ENCODE results near the gene EVPL.
"Not testable (repeated sequence)": the region's sequence is repeated elsewhere in the genome, so short reads cannot be mapped to it uniquely, and the experiment has no call there.

Gene EVPL

DNA sequence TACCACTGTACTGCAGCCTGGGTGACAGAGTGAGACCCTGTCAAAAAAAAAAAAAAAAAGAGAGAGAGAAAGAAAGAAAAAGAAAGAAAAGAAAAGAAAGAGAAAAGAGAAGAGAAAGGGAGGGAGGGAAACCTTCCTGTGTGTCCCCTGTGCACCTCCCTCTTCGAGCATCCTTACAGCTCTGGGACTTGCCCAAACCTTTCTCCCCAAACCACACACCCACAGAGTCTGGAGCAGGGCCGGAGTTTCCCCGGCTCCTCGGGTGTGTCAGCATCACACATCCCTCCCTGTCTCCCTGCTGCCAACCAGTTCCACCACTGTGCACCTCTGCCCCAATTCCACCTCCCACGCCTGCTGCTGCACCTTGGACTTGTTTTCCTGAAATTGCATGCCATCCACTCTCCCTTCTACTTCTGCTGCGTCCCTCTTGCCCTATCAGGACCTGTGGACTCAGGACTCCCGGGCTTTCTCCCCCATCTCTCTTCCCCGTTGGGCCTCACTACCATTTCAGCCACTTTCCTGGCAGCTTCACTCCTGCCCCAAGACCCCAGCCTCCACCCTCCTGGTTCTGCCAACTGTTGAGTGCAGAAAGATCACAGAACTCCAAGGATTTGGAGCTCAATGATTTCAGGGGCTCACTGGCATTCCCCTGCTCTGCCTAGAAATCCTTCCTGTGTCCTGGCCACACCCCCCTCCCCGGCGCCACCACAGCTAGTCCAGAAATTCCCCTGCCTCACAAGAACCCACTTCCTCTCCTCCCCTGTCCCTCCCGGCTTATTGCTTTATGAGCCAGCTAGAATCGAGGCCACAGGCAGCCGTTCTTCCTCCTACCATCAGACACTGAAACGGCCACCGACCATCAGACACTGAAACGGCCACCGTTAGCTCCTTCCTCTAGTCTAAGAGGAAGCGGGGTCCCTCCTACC lies 30.2 kb downstream of the EVPL start:
- DNase-seq = no peak

DNA sequence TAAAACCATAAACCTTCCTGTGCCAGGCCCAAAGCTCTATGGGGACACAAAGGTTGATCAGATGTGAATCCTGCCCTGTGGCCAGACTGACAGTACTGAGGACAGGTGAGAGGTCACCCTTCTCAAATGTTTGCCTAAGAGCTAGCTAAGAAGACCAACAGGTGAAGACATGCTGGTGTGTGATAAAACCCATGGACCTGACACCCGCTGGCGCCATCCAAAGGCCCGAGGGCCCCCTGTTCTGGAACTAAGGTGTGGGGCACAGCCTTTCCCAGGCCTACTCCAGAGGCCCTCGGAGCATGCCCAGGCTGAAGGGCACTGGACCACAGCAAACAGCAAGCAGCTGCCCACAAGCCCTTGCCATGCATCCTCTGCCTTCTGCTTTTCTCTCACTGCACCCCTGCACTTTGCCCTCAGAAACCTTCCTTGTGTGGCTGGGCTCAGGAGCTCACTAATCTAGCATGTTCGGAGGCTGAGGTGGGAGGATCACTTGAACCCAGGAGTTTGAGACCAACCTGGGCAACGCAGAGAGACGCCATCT lies 31.7 kb downstream of the EVPL start:
- DNase-seq = no peak

DNA sequence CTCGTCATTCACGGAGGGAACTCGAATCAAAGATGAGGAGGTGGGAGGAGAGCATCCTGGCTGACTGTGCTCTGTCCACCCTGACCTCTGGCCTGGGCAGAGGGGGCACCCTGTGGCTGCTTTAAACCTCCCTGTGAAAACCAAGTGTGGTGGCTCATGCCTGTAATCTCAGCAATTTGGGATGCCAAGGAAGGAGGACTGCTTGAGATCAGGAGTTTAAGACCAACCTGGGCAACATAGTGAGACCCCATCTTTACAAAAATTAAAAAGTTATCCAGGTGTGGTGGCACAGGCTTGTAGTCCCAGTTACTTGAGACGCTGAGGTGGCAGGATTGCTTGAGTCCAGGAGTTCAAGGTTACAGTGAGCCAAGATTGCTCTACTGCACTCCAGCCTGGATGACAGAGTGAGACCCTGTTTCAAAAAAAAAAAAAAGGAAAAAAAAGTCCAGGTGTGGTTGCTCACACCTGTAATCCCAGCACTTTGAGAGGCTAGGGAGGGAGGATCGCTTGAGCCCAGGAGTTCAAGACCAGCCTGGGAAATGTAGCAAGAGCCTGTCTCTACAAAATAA lies 32.2 kb downstream of the EVPL start:
- no peak for DNase-seq

DNA sequence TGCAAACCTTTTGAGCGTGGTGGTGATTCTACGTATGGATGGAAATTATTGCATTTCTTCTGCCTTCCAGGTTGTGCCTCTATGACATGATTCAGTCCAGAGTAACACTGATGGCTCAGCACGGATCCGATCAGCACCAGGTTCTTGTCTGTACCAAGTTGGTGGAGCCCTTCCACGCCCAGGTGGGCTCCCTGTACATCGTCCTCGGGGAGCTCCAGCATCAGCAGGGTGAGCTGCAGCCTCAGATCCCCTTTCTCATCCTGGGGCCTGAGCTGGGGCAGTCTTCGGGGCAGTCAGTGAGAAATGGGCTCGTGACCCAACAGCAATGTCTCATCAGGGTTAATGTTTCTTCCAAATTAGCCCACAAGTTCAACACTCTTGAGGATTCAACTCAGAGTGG lies 35.7 kb downstream of the EVPL start:
- no peak for DNase-seq

DNA sequence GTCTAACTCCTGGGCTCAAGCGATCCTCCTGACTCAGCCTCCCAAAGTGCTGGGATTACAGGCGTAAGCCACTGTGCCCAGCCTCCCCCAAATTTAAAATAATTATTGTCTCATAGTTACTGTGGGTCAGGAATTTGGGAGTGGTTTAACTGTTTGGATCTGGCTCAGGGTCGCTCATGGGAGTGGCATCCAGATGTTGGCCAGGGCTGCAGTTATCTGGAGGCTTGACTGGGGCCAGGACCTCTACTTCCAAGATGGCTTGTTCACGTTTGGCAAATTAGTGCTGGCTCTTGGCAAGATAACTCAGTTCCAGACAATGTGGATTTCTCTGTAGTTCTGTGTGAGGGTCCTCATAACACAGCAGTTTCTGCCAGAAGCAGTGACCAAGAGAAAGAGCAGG lies 40.1 kb downstream of the EVPL start:
- DNase-seq = no peak

DNA sequence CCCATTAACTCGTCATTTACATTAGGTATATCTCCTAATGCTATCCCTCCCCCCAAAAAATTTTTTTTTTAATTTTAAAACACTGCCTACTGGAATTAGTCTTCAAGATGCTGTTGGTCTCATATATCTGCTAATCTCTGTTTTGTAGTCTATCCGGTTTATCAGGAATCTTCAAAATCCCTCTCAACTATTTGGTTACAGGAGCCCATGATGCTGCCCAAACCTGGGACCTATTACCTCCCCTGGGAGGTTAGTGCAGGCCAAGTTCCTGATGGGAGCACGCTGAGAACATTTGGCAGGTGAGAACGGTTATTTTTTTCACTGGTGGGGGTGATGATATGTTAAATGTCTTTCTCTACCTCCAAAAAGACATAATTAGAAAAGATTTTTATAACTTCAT lies 41.1 kb downstream of the EVPL start:
- no peak for DNase-seq

DNA sequence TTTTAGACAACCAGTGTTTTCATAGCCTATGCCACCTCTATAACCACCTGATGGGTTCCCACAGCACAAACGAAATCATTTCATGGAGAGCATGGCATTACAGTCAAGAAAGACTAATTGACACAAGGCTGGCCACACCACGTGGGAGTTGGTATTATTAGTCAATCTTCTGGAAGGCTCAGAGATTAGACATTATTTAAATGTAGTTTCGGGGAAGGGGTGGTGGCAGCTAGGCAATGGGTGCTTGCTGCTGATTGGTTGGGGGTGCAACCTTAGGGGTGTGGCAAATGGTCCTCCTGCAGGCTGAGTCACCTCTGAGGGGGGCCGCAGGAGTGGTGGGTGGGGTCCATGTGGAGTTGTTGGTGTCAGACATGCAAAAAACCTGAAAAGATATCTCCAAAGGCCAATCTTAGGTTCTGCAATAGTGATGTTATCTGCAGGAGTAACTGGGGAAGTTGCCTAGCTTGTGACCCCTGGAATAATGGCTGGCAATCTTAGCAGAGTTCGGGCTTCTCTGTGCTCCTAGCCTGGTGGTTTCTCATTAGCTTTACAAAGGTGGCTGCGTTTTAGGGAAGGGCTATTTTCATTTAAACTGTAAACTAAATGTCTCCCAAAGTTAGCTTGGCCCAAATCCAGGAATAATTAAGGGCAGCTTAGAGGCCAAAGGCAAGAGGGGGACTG lies 43.5 kb downstream of the EVPL start:
- no peak for DNase-seq

DNA sequence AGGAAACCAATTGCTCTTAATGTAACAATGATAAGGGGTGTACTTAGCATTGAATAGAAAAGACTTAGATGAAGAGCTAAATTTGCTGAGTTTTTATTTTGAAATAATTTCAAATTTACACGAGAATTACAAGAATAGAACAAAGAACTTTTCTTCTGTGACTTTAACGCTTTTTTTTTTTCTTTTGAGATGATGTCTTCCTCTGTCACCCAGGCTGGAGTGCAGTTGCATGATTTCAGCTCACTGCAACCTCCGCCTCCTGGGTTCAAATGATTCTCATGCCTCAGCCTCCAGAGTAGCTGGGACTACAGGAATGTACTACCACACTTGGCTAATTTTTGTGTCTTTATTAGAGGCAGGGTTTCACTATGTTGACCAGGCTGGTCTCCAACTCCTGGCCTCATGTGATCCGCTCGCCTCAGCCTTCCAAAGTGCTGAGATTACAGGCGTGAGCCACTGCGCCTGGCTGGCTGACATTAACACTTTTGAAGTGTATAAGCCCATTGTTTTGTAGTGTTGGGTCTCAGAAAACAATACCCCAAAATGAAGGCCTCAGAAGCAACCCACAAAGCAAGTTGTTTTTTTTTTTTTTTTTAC lies 46.0 kb downstream of the EVPL start:
- DNase-seq = no peak

DNA sequence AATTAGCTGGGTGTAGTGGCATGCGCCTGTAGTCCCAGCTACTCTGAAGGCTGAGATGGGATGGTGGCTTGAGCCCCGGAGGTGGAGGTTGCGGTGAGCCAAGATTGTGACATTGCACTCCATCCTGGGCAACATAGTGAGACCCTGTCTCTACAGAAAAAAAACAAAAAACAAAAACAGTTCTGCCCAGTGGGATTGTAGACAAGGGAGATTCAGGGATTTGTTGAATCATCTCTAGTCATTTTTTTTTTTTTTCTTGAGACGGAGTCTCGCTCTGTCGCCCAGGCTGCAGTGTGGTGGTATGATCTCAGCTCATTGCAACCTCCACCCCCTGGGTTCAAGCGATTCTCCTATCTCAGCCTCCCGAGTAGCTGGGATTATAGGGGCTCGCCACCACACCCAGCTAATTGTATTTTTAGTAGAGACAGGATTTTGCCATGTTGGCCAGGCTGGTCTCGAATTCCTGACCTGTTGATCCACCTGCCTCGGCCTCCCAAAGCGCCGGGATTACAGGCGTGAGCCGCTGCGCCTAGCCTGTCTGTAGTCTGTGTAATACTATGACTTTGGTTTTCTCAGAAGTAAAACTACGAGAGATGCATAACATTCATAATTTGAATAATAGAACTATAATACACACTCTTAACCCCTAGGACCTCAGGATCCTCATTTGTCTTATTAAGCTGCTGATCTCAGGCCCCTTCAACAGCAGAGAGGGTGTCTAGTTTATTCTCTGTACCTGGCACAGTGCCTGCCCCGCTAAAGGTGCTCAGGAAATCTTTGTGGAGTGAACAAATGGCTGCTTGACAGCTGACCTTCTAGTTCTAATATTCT lies 46.7 kb downstream of the EVPL start:
- no peak for DNase-seq

DNA sequence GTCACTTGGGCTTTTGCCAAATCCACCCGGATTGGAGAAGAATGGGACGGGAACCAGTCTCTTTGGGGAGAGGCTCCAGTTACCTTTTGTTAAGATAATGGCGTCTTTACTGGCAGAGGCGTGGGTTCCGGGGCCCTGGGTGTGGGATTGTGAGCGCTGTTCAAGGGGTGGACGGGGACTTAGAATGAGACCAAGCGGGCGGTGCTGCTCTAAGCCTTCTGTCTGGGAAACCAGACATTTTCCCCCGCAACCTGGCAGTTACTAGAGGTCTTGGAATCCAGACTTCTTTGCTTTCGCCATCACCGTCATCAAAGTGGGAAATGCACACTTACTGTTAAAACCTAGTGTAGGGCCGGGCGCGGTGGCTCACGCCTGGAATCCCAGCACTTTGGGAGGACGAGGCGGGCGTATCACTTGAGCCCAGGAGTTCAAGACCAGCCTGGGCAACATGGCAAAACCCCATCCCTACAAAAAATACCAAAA lies 47.4 kb downstream of the EVPL start:
- no peak for DNase-seq

DNA sequence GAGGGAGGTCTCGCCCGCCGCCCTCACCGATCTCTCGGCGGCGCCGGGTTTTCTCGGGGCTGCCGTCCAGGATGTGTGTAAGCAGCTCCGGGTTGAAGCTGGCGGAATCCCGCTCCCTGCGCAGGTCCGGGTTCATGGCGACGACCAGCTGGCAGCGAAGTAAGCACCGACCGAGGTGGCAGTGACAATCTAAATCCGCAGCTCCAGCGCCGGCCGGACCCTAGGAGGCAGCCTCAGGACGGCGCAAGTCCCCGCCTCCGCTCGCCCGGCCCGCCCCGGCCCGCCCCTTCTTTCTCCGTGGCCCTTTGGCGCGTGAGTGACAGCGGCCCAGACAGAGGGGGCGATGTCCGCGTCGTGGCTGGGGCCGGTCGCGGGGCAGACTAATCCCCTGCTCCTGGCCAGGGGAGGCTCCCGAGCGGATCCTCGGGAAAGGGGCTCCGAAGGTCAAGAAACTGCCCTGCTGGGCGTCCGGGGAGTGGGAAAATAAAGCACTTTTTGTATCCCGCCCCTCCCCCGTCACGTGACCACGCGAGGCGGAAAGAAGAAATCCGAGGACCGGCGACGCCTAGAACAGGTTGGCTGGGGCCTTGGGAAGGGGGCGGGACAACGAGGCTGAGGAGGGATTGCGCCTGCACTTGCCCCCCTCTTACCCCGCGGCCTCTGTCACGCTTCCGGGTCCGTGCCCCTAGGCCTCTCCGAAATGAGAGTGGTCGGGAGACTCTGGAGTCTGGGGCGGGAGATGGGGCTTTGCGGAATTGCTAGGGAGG lies 48.0 kb downstream of the EVPL start, which contains the start of the genes ACOX1 and TEN1:
TSS of gene ACOX1 (minus strand) at position 229 of the 767 bp plus-strand sequence. CDS start at position 136, 93 bp downstream.
TSS of gene TEN1 (plus strand) at position 303 of the 767 bp plus-strand sequence. CDS start 6,953 bp downstream, outside the sequence.
- peak; percentile 97 to 99 for DNase-seq

DNA sequence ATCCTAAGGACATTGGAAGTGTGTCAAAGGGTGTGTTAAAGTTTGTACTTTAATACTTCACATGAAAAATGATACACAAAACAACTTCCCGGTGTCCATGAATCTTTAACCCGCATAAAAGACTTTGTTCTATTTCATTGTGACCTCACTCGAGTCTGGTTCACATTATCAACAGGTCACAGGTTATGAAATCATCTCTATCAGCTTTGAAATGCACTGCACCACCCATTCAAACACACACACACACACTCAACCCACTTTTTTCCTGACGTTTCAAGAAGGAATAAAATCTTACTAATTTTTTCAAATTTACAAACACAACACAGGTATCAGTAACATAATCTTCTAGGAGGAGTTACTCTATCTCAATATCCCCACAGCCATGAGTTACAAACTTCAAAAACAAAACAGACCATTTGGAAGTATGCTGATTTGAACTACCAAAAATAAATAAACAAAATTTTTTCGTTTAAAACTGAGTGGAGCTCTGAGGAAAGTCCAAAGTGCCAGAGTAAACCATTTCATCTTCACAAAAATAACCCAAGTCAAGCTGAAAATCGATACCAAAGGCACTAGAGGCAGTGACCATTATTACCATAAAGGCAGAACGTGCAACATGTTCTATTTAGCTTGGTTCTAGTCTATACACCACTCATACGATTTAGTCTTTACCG lies 50.8 kb downstream of the EVPL start:
- no peak for DNase-seq

DNA sequence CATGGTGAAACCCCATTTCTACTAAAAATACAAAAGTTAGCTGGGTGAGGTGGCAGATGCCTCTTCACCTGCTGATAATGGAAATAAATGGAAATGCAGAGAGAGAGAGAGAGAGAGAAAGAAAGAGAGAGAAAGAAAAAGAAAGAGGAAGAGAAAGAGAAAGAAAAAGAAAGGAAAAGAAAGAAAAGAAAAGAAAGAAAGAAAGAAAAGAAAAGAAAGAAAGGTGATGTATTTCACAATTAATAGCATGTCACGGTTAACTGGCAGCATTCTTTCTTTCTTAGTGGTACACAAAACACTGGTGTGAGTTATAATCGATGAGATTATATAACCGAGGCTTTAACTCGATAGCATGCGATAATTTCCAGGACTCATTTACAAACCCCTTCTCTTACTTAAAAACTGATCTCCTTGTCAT lies 51.3 kb downstream of the EVPL start:
- no peak for DNase-seq

DNA sequence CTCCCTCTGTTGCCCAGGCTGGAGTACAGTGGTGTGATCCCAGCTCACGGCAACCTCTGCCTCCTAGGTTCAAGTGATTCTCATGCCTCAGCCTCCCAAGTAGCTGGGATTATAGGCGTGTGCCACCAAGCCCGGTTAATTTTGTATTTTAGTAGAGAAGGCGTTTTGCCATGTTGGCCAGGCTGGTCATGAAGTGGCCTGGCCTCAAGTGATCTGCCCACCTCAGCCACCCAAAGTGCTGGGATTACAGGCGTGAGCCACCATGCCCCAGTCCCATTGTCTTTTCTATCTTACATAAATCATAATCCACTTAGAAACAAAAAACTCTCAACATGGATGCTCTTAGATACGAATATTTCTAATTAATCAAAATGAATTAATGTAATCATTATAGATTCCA lies 51.9 kb downstream of the EVPL start:
- DNase-seq = not testable (repeated sequence)

DNA sequence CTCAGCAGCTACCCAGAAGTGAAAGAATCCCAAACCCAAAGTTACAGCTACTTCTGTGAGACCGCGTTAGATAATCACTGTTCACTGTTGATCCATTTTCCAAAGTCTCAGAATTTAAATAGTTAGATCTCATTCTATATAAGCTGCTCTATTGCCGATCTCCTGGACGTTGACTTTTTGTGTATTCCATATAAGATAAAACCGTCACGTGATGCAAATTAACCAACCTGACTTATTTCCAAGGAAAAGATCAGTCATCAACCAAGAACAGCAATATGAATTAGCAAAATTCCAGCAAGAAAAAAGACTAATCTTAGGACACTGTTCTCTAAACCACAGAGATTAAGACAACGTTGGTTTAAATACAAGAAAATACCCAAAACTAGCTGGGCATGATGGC lies 56.5 kb downstream of the EVPL start:
- no peak for DNase-seq

DNA sequence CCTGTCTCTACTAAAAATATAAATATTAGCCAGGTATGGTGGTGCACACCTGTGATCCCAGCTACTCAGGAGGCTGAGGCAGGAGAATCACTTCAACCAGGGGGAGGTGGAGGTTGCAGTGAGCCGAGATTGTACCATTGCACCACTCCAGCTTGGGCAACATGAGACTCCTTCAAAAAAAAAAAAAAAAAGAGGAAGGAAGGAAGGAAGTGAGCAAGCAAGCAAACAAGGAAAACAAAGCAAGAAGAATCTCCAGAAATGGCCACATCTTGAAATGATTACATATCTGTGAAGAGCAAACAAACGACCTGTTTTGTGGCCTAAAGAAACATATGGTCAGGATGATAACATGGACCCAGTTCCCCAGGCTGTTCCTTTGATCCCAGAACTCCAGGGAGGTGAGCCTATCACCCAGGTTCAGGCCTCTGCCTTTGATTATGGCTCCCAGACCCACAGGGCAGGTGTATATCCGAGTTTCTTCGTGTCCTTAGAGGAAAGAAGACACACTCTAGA lies 57.0 kb downstream of the EVPL start:
- no peak for DNase-seq

DNA sequence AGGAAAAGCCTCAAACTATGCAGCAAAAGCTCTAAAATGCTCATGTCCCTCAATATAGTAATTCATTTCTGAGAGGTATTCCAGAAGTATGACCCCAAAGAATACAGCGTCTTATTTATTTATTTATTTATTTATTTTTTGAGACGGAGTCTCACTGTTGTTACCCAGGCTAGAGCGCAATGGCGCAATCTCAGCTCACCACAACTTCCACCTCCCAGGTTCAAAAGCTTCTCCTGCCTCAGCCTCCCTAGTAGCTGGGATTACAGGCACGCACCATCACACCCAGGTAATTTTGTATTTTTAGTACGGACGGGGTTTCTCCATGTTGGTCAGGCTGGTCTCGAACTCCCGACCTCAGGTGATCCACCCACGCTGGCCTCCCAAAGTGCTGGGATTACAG lies 58.1 kb downstream of the EVPL start:
- not testable (repeated sequence) for DNase-seq

DNA sequence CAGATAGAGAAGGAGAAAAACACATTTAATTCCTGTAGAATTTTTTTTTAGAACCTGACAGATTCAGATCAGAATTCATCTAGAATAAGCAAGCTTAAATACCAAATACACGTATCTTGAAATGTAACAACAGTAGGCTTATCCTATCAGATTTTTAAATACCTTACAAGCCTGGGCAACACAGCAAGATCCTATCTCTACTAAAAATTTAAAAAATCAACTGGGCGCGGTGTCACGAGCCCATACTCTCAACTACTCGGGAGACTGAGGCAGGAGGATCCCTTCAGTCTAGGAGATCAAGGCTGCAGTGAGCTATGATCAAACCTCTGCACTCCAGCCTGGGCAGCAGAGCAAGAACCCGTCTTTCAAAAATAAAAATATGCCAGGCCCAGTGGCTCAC lies 61.6 kb downstream of the EVPL start:
- no peak for DNase-seq

DNA sequence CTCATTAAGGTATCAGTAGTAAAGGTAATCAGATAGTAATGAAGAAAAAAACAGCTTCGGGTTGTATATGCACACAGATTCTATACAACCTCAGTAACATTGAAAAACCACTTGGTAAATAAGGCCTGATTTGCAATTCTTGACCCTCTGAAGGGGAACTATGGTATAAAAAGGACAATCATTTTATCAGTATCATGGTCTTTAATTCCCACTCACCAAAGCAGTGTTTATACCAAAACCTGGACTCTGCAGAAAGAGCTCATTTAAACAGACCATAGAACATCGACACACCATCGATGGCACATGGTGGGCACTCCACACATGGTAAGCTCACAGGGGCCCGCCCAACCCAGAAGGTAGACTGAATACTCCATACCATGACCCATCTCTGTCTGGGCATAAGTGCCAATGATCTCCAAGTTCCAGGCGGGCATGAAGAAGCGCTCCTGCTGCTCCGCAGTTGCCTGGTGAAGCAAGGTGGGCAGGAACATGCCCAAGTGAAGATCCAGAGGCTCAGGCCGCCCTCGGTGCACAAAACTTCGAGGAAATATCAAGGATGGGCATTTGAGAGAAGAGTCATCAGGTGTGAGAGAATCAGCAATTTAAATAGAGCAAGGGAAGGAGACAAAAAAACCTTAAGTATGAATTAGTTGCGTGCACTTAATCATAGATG lies 67.1 kb downstream of the EVPL start:
- no peak for DNase-seq
